GM19238 (cell line): ENCODE results near the gene MBLAC2.

Experiments
- DNase-seq: peaks from one replicate; pipeline ENCODE4 v3.0.0; 2011; ENCODE audit warnings: low spot score; ENCODE audit not compliant: insufficient read length

Gene MBLAC2

GRCh38 chr5:90474235-90475107 is at the start of gene MBLAC2, which contains the start of gene POLR3G:
Gene MBLAC2, minus strand, starts transcription at chr5:90474771. Its CDS starts 479 bp downstream, at chr5:90474292.
Gene POLR3G, plus strand, starts transcription at chr5:90474864. Its CDS starts 10,704 bp downstream, at chr5:90485568.
- DNase-seq: peak; percentile 77

- no peak for DNase-seq
Observed at GRCh38 chr5:90519081-90519480, 44.5 kb upstream of the MBLAC2 start.

GRCh38 chr5:90518661-90519060 is 44.1 kb upstream of the MBLAC2 start:
- DNase-seq: no peak

- DNase-seq: no peak
Observed at GRCh38 chr5:90514520-90514919, 39.9 kb upstream of the MBLAC2 start.

GRCh38 chr5:90510438-90510837 is 35.9 kb upstream of the MBLAC2 start:
- no peak for DNase-seq

GRCh38 chr5:90506221-90506620 is 31.6 kb upstream of the MBLAC2 start:
- no peak for DNase-seq

GRCh38 chr5:90504743-90505142 is 30.2 kb upstream of the MBLAC2 start:
- no peak for DNase-seq

GRCh38 chr5:90503596-90503995 is 29.0 kb upstream of the MBLAC2 start:
- DNase-seq: no peak

- DNase-seq: no peak
Observed at GRCh38 chr5:90495146-90495545, 20.6 kb upstream of the MBLAC2 start.

GRCh38 chr5:90494043-90494442 is 19.5 kb upstream of the MBLAC2 start:
- DNase-seq: no peak

- DNase-seq: no peak
Observed at GRCh38 chr5:90488791-90489190, 14.2 kb upstream of the MBLAC2 start.

- DNase-seq: no peak
Observed at GRCh38 chr5:90484540-90484939, 10.0 kb upstream of the MBLAC2 start.

- DNase-seq: no peak
Observed at GRCh38 chr5:90483206-90483605, 8.6 kb upstream of the MBLAC2 start.

- no peak for DNase-seq
Observed at GRCh38 chr5:90480699-90481098, 6.1 kb upstream of the MBLAC2 start.

GRCh38 chr5:90479611-90480385 is 5.2 kb upstream of the MBLAC2 start:
- no peak for DNase-seq

- no peak for DNase-seq
Observed at GRCh38 chr5:90477621-90478215, 3.1 kb upstream of the MBLAC2 start.

GRCh38 chr5:90477073-90477472 is 2.5 kb upstream of the MBLAC2 start:
- DNase-seq: no peak

GRCh38 chr5:90476391-90476790 is 1.8 kb upstream of the MBLAC2 start:
- DNase-seq: no peak

- DNase-seq: no peak
Observed at GRCh38 chr5:90475436-90475980, 937 bp upstream of the MBLAC2 start.

- no peak for DNase-seq
Observed at GRCh38 chr5:90473396-90474234, 956 bp downstream of the MBLAC2 start.
